Measurements from ENCODE around the gene BABAM1.

The BABAM1 gene

GRCh38 chr19:17303940-17304267 lies 36.7 kb downstream of the BABAM1 start:
- no peak for DNase-seq (ENCODE audit: low spot score)

GRCh38 chr19:17304386-17305215 lies 37.4 kb downstream of the BABAM1 start:
- no peak for DNase-seq (ENCODE audit: low spot score)

GRCh38 chr19:17305216-17305516 lies 37.9 kb downstream of the BABAM1 start:
- DNase-seq (ENCODE audit: low spot score) = no peak

GRCh38 chr19:17305517-17306284 lies 38.5 kb downstream of the BABAM1 start, which contains the start of gene MRPL34:
Gene MRPL34, plus strand, starts transcription at chr19:17305872. Its CDS starts 21 bp downstream, at chr19:17305893.
- peak; percentile 95 for DNase-seq (ENCODE audit: low spot score)

- DNase-seq (ENCODE audit: low spot score) = no peak
Observed at GRCh38 chr19:17306285-17306714, 39.1 kb downstream of the BABAM1 start.

GRCh38 chr19:17307876-17308377 lies 40.7 kb downstream of the BABAM1 start:
- no peak for DNase-seq (ENCODE audit: low spot score)

- DNase-seq (ENCODE audit: low spot score) = peak; percentile 99
Observed at GRCh38 chr19:17309198-17309964, 42.1 kb downstream of the BABAM1 start, which contains the start of gene DDA1. Gene DDA1, plus strand, starts transcription at chr19:17309563. Its CDS starts 92 bp downstream, at chr19:17309655.

- DNase-seq (ENCODE audit: low spot score) = no peak
Observed at GRCh38 chr19:17309965-17310461, 42.8 kb downstream of the BABAM1 start.

- no peak for DNase-seq (ENCODE audit: low spot score)
Observed at GRCh38 chr19:17311455-17312188, 44.4 kb downstream of the BABAM1 start.

GRCh38 chr19:17312189-17313113 lies 45.2 kb downstream of the BABAM1 start:
- no peak for DNase-seq (ENCODE audit: low spot score)

GRCh38 chr19:17314007-17314593 lies 46.9 kb downstream of the BABAM1 start:
- no peak for DNase-seq (ENCODE audit: low spot score)

GRCh38 chr19:17318966-17319365 lies 51.7 kb downstream of the BABAM1 start:
- no peak for DNase-seq (ENCODE audit: low spot score)

- DNase-seq (ENCODE audit: low spot score) = no peak
Observed at GRCh38 chr19:17319473-17320238, 52.4 kb downstream of the BABAM1 start.

- no peak for DNase-seq (ENCODE audit: low spot score)
Observed at GRCh38 chr19:17320435-17320834, 53.2 kb downstream of the BABAM1 start.

GRCh38 chr19:17321655-17322489 lies 54.6 kb downstream of the BABAM1 start:
- no peak for DNase-seq (ENCODE audit: low spot score)

GRCh38 chr19:17322854-17323253 lies 55.6 kb downstream of the BABAM1 start:
- DNase-seq (ENCODE audit: low spot score) = no peak

GRCh38 chr19:17323300-17323963 lies 56.2 kb downstream of the BABAM1 start:
- no peak for DNase-seq (ENCODE audit: low spot score)

GRCh38 chr19:17323964-17324332 lies 56.7 kb downstream of the BABAM1 start:
- no peak for DNase-seq (ENCODE audit: low spot score)

Data from kidney capillary endothelial cell (primary cell).